HCEC 1CT (cell line): ENCODE measurements around the gene OR2B2.

ENCODE experiments used
- DNase-seq: peaks from one replicate; pipeline ENCODE4 v3.0.0-alpha.2; 2017

Gene OR2B2

GRCh38 chr6:27893059-27893835 is 18.9 kb downstream of the OR2B2 start:
- peak; percentile 99 for DNase-seq

GRCh38 chr6:27892649-27893058 is 19.5 kb downstream of the OR2B2 start:
- peak; percentile 29 for DNase-seq

GRCh38 chr6:27891320-27891875 is 20.8 kb downstream of the OR2B2 start:
- no peak for DNase-seq

GRCh38 chr6:27890445-27891319 is 21.5 kb downstream of the OR2B2 start:
- DNase-seq: peak; percentile 95

GRCh38 chr6:27889628-27890444 is 22.4 kb downstream of the OR2B2 start:
- peak; percentile 29 for DNase-seq

GRCh38 chr6:27889275-27889627 is 22.9 kb downstream of the OR2B2 start:
- peak; percentile 11 for DNase-seq

GRCh38 chr6:27888566-27888965 is 23.6 kb downstream of the OR2B2 start:
- DNase-seq: no peak

GRCh38 chr6:27886073-27886472 is 26.1 kb downstream of the OR2B2 start:
- no peak for DNase-seq

- no peak for DNase-seq
Measured at GRCh38 chr6:27883136-27883535, 29.1 kb downstream of the OR2B2 start.

GRCh38 chr6:27882624-27883023 is 29.6 kb downstream of the OR2B2 start:
- DNase-seq: no peak

GRCh38 chr6:27879837-27880236 is 32.4 kb downstream of the OR2B2 start:
- DNase-seq: no peak

- no peak for DNase-seq
Measured at GRCh38 chr6:27874016-27874415, 38.2 kb downstream of the OR2B2 start.

GRCh38 chr6:27873021-27873940 is 38.9 kb downstream of the OR2B2 start:
- DNase-seq: peak; percentile 86

GRCh38 chr6:27872642-27873020 is 39.6 kb downstream of the OR2B2 start:
- DNase-seq: peak; percentile 40

GRCh38 chr6:27871924-27872638 is 40.1 kb downstream of the OR2B2 start:
- DNase-seq: peak; percentile 94

GRCh38 chr6:27870291-27870870 is 41.8 kb downstream of the OR2B2 start:
- DNase-seq: no peak

- no peak for DNase-seq
Measured at GRCh38 chr6:27868311-27868710, 43.9 kb downstream of the OR2B2 start.

- DNase-seq: peak; percentile 25
Measured at GRCh38 chr6:27867945-27868300, 44.3 kb downstream of the OR2B2 start.

- peak; percentile 90 for DNase-seq
Measured at GRCh38 chr6:27867051-27867944, 44.9 kb downstream of the OR2B2 start.
